Adipocyte (in vitro differentiated cells): Measurements from ENCODE around the gene CAPN11.
A peak's percentile ranks its signal among the peaks of the same experiment; 100 is the strongest.

ENCODE experiments used
- DNase-seq: peaks from one replicate; pipeline ENCODE4 v3.0.0-alpha.2; 2015; ENCODE audit warnings: low read depth
- H3K27me3 ChIP-seq: replicated peaks from 2 replicates; pipeline ENCODE4 v1.7.0; 2013; ENCODE audit warnings: mild to moderate bottlenecking, low read length, moderate library complexity; ENCODE audit not compliant: control insufficient read depth, insufficient read depth
- H3K36me3 ChIP-seq: 2 replicates; pipeline ENCODE4 v1.7.0; 2013; ENCODE audit warnings: low read length, mild to moderate bottlenecking, moderate library complexity; ENCODE audit not compliant: control insufficient read depth, insufficient read depth, severe bottlenecking
- H3K4me1 ChIP-seq: 2 replicates; pipeline ENCODE4 v1.7.0; 2013; ENCODE audit warnings: mild to moderate bottlenecking, low read length, moderate library complexity; ENCODE audit not compliant: control insufficient read depth, insufficient read depth
- H3K4me3 ChIP-seq: 2 replicates; pipeline ENCODE4 v1.7.0; 2013; ENCODE audit warnings: mild to moderate bottlenecking, low read length, moderate library complexity
- H3K9ac ChIP-seq: 2 replicates; pipeline ENCODE4 v1.7.0; 2013; ENCODE audit warnings: mild to moderate bottlenecking, low read length, moderate library complexity
- H3K9me3 ChIP-seq: 2 replicates; pipeline ENCODE4 v1.7.0; 2013; ENCODE audit warnings: mild to moderate bottlenecking, low read length, moderate library complexity; ENCODE audit not compliant: control insufficient read depth

Gene CAPN11

GRCh38 chr6:44162876-44163625 lies 4.4 kb downstream of the CAPN11 start:
- Histone ChIP-seq H3K27me3 (peaks cover 23% of the 10 kb centered on the region), H3K9me3 (no peaks in the 10 kb centered on the region), H3K4me3 (no peak overlapping the region), H3K4me1 (peaks cover 9% of the 10 kb centered on the region), H3K9ac (no peak overlapping the region), H3K36me3 (no peaks in the 10 kb centered on the region)
- no peak for DNase-seq

GRCh38 chr6:44166116-44166515 lies 7.5 kb downstream of the CAPN11 start:
- Histone ChIP-seq H3K9ac (no peak overlapping the region), H3K9me3 (no peaks in the 10 kb centered on the region)
- DNase-seq, result no peak

GRCh38 chr6:44166591-44167184 lies 8.1 kb downstream of the CAPN11 start:
- H3K36me3 ChIP-seq, result no peaks in the 10 kb centered on the region
- peaks cover 29% of the 10 kb centered on the region for H3K27me3 ChIP-seq
- no peak overlapping the region for H3K4me3 ChIP-seq
- DNase-seq, result no peak
- peaks cover 6% of the 10 kb centered on the region for H3K4me1 ChIP-seq
- H3K9me3 ChIP-seq, result no peaks in the 10 kb centered on the region
- no peak overlapping the region for H3K9ac ChIP-seq

More at GRCh38 chr6:44166116-44166515, 7.5 kb downstream of the CAPN11 start:
- H3K36me3 ChIP-seq, result no peaks in the 10 kb centered on the region
- H3K4me3 ChIP-seq, result no peak overlapping the region
- peaks cover 9% of the 10 kb centered on the region for H3K4me1 ChIP-seq
- H3K27me3 ChIP-seq, result peaks cover 29% of the 10 kb centered on the region

- Histone ChIP-seq H3K4me1 (peaks cover 3% of the 10 kb centered on the region), H3K9me3 (no peaks in the 10 kb centered on the region), H3K4me3 (no peak overlapping the region), H3K36me3 (no peaks in the 10 kb centered on the region), H3K9ac (no peak overlapping the region), H3K27me3 (peaks cover 29% of the 10 kb centered on the region)
- DNase-seq, result no peak
Observed at GRCh38 chr6:44167567-44167966, 8.9 kb downstream of the CAPN11 start.

GRCh38 chr6:44169154-44169553 lies 10.5 kb downstream of the CAPN11 start:
- Histone ChIP-seq H3K36me3 (no peaks in the 10 kb centered on the region), H3K9me3 (no peaks in the 10 kb centered on the region), H3K27me3 (peaks cover 19% of the 10 kb centered on the region), H3K9ac (no peak overlapping the region), H3K4me1 (peaks cover 6% of the 10 kb centered on the region), H3K4me3 (no peak overlapping the region)
- no peak for DNase-seq

- no peak overlapping the region for H3K9ac ChIP-seq
- H3K27me3 ChIP-seq, result peaks cover 14% of the 10 kb centered on the region
- no peak for DNase-seq
- H3K36me3 ChIP-seq, result no peaks in the 10 kb centered on the region
- H3K4me1 ChIP-seq, result peaks cover 6% of the 10 kb centered on the region
- no peak overlapping the region for H3K4me3 ChIP-seq
- H3K9me3 ChIP-seq, result no peaks in the 10 kb centered on the region
Observed at GRCh38 chr6:44169886-44170570, 11.4 kb downstream of the CAPN11 start.

- no peak overlapping the region for H3K4me3 ChIP-seq
- no peak overlapping the region for H3K9ac ChIP-seq
- no peaks in the 10 kb centered on the region for H3K9me3 ChIP-seq
- peaks cover 6% of the 10 kb centered on the region for H3K4me1 ChIP-seq
- peaks cover 6% of the 10 kb centered on the region for H3K27me3 ChIP-seq
- DNase-seq, result no peak
- no peaks in the 10 kb centered on the region for H3K36me3 ChIP-seq
Observed at GRCh38 chr6:44171899-44172546, 13.4 kb downstream of the CAPN11 start.

GRCh38 chr6:44172731-44173500 lies 14.3 kb downstream of the CAPN11 start:
- DNase-seq, result peak; percentile 93
- H3K9me3 ChIP-seq, result no peaks in the 10 kb centered on the region
- no peak overlapping the region for H3K9ac ChIP-seq
- H3K4me1 ChIP-seq, result peaks cover 11% of the 10 kb centered on the region
- H3K36me3 ChIP-seq, result no peaks in the 10 kb centered on the region
- H3K4me3 ChIP-seq, result no peak overlapping the region
- peaks cover 6% of the 10 kb centered on the region for H3K27me3 ChIP-seq

- DNase-seq, result no peak
- peaks cover 22% of the 10 kb centered on the region for H3K4me1 ChIP-seq
- H3K36me3 ChIP-seq, result no peaks in the 10 kb centered on the region
- no peak overlapping the region for H3K9ac ChIP-seq
- H3K4me3 ChIP-seq, result no peak overlapping the region
- H3K9me3 ChIP-seq, result no peaks in the 10 kb centered on the region
- H3K27me3 ChIP-seq, result no peaks in the 10 kb centered on the region
Observed at GRCh38 chr6:44176130-44176761, 17.6 kb downstream of the CAPN11 start.

- no peak overlapping the region for H3K9ac ChIP-seq
- no peaks in the 10 kb centered on the region for H3K9me3 ChIP-seq
- no peak overlapping the region for H3K4me3 ChIP-seq
- no peaks in the 10 kb centered on the region for H3K36me3 ChIP-seq
- no peak for DNase-seq
- H3K27me3 ChIP-seq, result no peaks in the 10 kb centered on the region
- H3K4me1 ChIP-seq, result peaks cover 22% of the 10 kb centered on the region
Observed at GRCh38 chr6:44176762-44177509, 18.3 kb downstream of the CAPN11 start.
